ENCODE results near the gene NIP7. TPM values are rescaled to one million over a fixed set of nuclear protein-coding genes. Genes with fewer than 3 reads are reported as not detected.

The NIP7 gene
- total RNA-seq, 1 donor: 27.9 TPM

- DNase-seq (ENCODE audit: low read depth): no peak
- peak overlapping the region; percentile 88 for H3K4me3 ChIP-seq (ENCODE audit: low read depth, low read length)
- no peak for TF ChIP-seq CTCF (IDR thresholded peaks at IDR 0.05; ENCODE audit: insufficient read depth, low read length)
These were observed 27.8 kb upstream of the NIP7 start for GRCh38 chr16:69311533-69312387.

GRCh38 chr16:69313469-69313868 lies 26.1 kb upstream of the NIP7 start:
- H3K4me3 ChIP-seq (ENCODE audit: low read depth, low read length): no peak overlapping the region
- no peak for DNase-seq (ENCODE audit: low read depth)
- no peak for TF ChIP-seq CTCF (IDR thresholded peaks at IDR 0.05; ENCODE audit: insufficient read depth, low read length)

- DNase-seq (ENCODE audit: low read depth): no peak
- TF ChIP-seq CTCF (IDR thresholded peaks at IDR 0.05; ENCODE audit: insufficient read depth, low read length): no peak
These were observed 25.0 kb upstream of the NIP7 start for GRCh38 chr16:69314534-69314933.

GRCh38 chr16:69315486-69316311 lies 23.9 kb upstream of the NIP7 start:
- no peak for TF ChIP-seq CTCF (IDR thresholded peaks at IDR 0.05; ENCODE audit: insufficient read depth, low read length)
- H3K4me3 ChIP-seq (ENCODE audit: low read depth, low read length): no peak overlapping the region
- no peak for DNase-seq (ENCODE audit: low read depth)

More at GRCh38 chr16:69314534-69314933, 25.0 kb upstream of the NIP7 start:
- no peak overlapping the region for H3K4me3 ChIP-seq (ENCODE audit: low read depth, low read length)

- H3K4me3 ChIP-seq (ENCODE audit: low read depth, low read length): no peak overlapping the region
- DNase-seq (ENCODE audit: low read depth): no peak
- no peak for TF ChIP-seq CTCF (IDR thresholded peaks at IDR 0.05; ENCODE audit: insufficient read depth, low read length)
These were observed 23.0 kb upstream of the NIP7 start for GRCh38 chr16:69316595-69317034.

- H3K4me3 ChIP-seq (ENCODE audit: low read depth, low read length): no peak overlapping the region
- TF ChIP-seq CTCF (IDR thresholded peaks at IDR 0.05; ENCODE audit: insufficient read depth, low read length): no peak
- no peak for DNase-seq (ENCODE audit: low read depth)
These were observed 21.2 kb upstream of the NIP7 start for GRCh38 chr16:69318177-69318910.

Measured in fibroblast of the aortic adventitia (primary cell).